ENCODE data around the gene CYP2C18.
"Not testable (repeated sequence)": the region's sequence is repeated elsewhere in the genome, so short reads cannot be mapped to it uniquely, and the experiment has no call there.

CYP2C18 gene

DNA sequence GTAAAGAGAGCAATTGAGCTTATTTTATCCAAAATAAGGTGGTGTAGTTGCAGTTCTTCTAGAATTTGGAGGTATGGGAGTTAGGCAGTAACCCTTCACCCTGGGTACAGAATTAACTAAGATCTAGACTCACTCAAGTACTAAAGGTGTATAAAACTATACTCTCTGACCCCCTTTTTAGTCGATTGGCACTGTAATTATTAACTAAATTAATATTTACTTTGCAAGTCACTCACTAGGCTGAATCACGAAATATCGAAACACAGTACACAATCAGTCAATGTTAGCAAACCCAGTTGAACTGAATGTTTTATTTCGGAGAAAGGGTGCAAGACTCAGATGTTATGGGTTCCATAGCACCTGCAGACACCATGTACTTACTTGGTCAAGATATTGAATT lies 64.3 kb downstream of the CYP2C18 start:
- no peak for DNase-seq

DNA sequence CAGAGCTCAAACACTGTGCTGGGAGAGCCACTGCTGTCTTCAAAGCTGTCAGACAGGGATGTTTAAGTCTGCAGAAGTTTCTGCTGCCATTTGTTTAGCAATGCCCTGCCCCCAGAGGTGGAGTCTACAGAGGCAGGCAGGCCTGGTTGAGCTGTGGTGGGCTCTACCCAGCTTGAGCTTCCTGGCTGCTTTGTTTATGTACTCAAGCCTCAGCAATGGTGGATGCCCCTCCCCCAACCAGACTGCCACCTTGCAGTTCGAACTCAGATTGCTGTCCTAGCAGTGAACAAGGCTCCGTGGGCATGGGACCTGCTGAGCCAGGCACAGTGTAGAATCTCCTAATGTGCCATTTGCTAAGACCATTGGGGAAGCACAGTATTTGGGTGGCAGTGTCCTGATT lies 74.4 kb downstream of the CYP2C18 start:
- DNase-seq: no peak

DNA sequence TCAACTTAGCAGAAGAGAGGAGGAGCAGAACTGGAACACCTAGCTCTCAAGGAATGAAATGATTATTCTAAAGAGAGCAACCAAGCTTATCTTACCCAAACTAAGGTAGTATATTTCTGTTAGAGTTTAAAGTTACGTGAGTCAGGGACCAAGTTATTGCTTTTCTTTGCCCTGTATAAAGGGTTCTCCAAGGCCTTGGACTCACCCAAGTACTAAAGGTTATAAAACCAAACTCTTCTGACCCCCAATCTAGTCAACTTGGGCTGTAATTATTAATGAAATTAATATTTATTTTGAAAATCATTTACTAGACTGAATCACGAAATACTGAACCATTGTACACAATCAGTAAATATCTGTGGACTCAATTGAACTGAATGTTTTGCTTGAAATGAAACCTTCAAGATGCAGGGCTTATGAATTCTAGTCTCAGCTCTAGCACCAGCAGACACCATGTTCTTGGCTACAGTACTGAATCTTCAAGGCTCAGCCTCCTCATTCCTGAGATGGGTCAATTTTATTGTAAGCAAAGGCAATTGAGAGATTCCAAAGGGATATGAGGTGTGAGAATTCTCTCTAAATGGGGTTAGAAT lies 77.2 kb downstream of the CYP2C18 start:
- no peak for DNase-seq

DNA sequence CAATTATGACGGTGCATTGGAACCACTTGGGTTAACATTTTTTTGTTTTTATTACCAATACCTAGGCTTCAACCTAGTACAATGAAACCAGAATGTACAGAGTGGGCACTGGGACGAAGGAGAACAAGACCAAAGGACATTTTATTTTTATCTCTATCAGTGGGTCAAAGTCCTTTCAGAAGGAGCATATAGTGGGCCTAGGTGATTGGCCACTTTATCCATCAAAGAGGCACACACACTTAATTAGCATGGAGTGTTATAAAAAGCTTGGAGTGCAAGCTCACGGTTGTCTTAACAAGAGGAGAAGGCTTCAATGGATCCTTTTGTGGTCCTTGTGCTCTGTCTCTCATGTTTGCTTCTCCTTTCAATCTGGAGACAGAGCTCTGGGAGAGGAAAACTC lies 78.9 kb downstream of the CYP2C18 start, which contains the start of gene CYP2C19:
Gene CYP2C19 (plus strand): TSS at position 289 of the 400 bp plus-strand sequence. CDS start 25 bp downstream, at position 314.
- DNase-seq: no peak

DNA sequence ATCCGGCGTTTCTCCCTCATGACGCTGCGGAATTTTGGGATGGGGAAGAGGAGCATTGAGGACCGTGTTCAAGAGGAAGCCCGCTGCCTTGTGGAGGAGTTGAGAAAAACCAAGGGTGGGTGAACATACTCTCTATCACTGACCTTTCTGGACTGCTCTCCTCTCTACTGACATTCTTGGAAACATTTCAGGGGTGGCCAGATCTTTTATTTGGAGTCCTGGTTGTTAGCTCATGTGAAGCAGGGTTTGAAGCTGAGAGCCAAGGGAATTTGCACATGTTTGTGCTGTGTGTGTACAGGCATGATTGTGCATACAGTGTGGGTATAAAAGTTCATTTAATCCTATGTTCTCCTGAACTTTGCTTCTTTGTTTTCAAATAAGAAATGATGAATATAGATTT lies 91.9 kb downstream of the CYP2C18 start:
- not testable (repeated sequence) for DNase-seq

DNA sequence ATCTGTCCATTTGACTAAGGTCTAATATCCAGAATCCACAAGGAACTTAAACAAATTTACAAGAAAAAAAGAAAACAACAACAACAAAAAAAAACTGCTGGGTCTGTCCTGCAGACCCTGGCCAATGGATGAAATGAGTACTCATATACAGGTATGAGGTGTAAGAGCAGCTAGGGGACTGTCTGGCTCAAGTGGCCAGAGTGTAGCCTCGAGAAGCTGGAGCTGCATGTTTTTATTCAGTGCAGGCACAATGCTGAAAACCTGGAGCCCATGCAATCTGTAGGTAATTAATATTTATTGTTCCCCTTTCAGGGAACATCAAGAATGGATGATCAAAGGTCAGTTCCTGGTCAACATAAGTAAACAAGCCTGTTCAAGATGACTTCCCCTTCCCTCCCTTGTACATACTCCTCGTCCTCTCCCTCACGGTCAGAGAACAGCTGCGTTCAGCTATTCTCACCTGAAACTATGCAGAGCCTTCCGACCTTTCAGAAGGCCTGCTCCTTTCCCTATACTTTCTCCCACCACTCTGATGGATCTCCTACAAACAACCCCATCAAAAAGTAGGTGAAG lies 94.4 kb downstream of the CYP2C18 start:
- DNase-seq: no peak

DNA sequence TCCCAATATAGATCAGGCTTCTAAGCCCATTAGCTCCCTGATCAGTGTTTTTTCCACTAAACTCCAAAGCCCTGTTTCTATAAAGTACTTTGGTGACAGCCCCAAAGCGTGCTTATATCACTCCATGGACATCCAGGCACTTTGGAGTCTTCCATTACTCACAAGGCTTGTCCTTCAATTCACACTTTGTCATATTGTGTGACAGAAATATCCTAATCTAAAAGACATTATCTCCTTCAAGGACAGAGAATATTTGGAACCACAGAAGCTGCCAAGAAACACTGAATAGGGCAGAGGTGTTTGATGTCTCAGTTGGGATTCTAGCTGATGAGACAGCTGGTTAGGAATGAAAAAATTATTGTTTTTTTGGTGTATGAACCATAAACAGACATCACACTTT lies 97.3 kb downstream of the CYP2C18 start:
- no peak for DNase-seq

DNA sequence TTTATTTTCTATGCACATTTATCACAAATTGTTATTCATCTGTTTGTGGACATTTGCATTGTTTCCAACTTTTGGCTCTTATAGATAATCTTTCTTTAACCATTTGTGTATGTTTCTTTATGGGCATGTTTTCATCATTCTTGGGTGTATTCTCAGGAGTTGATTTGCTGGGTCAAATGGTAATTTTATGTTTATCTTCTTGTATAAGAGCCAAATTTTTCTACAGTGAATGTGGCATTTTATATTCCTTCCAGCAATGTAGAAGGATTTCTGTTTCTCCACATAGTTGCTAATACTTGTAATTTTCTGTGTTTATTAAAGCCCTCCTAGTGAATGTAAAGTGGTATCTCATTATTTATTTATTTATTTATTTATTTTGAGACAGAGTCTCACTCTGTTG lies 100.7 kb downstream of the CYP2C18 start:
- no peak for DNase-seq

DNA sequence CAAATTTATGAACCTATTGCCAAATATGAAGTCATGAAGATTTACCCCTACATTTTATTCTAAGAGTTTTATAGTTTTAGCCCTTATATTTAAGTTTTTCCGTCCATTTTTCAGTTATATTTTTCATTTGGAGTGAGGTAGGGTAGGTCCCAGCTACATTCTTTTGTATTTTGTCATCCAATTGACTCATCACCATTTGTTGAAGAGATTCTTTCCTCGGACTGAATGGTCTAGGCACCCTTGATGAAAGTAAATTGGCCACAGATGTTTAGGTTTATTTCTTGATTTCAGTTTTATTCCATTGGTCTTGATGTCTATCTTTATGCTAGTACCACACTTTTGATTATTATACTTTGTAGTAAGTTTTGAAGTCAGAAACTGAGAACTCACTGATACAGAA lies 101.7 kb downstream of the CYP2C18 start:
- DNase-seq: no peak
